ENCODE results near the gene PCMTD2.

The PCMTD2 gene

DNA sequence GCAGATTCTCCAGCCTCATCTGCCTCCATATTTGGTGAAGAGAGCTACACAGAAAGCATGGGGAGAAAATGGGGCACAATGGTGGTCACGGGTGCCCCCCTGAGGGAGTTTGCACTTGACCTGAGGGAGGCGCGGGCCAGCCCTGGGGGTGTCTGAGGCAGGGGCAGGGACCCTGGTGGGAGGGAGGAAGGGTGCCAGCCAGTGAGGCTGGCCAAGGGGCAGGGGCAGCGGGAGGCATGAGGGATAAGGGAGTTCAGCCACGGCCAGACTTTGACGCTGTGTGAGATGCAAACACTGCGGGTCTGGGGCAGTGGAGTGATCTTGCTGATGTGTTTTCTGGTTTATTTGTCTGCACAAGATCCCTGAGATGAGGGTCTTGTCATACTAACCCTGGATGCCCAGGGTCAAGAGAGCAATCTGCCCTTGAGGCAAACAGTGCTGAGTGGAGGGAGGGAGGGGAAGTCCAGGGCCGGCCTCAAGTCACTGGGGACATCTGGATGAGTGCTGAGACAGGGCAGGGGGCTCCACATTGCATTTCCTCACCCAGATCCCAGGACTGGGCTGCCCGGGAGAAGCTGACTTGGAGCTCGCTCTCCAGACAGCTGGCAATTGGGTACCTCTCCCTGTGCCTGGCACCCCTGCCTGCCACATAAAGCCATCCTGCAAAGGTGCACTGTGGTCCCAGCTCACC is 8.8 kb upstream of the PCMTD2 start:
- TF ChIP-seq ZFX (IDR thresholded peaks at IDR 0.05; ENCODE audit: borderline replicate concordance), result no peak
- TF ChIP-seq, protein P1, sequence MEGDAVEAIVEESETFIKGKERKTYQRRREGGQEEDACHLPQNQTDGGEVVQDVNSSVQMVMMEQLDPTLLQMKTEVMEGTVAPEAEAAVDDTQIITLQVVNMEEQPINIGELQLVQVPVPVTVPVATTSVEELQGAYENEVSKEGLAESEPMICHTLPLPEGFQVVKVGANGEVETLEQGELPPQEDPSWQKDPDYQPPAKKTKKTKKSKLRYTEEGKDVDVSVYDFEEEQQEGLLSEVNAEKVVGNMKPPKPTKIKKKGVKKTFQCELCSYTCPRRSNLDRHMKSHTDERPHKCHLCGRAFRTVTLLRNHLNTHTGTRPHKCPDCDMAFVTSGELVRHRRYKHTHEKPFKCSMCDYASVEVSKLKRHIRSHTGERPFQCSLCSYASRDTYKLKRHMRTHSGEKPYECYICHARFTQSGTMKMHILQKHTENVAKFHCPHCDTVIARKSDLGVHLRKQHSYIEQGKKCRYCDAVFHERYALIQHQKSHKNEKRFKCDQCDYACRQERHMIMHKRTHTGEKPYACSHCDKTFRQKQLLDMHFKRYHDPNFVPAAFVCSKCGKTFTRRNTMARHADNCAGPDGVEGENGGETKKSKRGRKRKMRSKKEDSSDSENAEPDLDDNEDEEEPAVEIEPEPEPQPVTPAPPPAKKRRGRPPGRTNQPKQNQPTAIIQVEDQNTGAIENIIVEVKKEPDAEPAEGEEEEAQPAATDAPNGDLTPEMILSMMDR (IDR thresholded peaks at IDR 0.05), result no peak
- H3K27ac ChIP-seq, result no peak overlapping the region

DNA sequence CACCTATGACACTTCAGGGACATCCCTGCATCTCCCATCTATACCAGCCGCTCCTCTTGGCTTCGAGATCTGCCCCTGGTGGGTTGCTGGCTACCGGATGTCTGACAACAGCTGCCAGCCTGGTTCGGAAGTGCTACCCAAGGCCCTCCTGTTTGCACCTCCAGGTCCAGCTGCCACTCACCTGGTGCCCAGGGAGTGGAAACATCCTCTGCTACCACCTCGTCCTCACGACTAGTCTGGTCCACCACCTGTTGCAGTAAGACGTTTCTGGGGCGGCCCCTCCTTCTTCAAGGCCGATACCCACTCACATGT is 8.3 kb upstream of the PCMTD2 start:
- no peak overlapping the region for H3K27ac ChIP-seq
- TF ChIP-seq, protein P1 (IDR thresholded peaks at IDR 0.05), result no peak
- TF ChIP-seq ZFX (IDR thresholded peaks at IDR 0.05; ENCODE audit: borderline replicate concordance), result no peak

DNA sequence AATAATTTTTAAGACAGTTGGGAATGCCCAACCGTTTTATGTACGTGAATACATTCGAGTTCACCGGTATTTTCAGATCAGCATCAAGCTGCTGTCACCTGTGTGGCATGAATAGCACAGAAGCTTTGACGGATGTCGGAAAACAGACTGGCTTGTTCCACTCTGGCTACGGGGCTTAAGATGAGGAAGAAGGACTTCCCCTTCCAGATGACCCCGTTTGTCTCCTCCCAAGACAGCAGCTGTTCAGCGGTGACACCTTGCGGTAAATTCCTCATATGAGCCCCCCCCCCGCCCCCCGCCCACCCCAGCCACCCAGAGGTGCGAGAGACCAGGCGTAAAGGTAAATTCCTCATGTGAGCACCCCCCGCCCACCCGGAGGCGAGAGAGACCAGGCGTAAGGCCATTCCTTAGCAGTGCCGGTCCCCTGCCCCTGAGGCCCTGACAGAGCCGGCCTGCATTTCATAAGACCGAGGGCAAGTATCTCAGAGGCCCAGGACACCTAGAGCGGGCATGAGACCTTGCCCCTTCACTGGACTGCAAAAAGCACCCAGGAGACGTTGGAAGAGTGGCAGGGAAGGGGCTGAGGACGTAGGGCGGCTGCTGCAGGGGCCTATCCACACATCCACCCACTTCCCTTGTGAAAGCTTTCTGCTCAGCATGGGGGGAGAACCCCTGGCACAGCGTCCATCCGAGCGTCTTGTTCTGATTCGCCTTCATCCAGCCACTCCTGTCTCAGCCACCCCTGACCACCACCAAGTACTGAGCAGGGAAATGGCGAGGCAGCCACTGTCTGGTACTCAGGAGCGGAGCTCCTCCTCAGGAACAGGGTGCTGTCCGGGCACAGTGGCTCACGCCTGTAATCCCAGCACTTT is 7.3 kb upstream of the PCMTD2 start:
- no peak overlapping the region for H3K27ac ChIP-seq
- TF ChIP-seq, protein P1 (IDR thresholded peaks at IDR 0.05), result no peak
- TF ChIP-seq ZFX (IDR thresholded peaks at IDR 0.05; ENCODE audit: borderline replicate concordance), result no peak

DNA sequence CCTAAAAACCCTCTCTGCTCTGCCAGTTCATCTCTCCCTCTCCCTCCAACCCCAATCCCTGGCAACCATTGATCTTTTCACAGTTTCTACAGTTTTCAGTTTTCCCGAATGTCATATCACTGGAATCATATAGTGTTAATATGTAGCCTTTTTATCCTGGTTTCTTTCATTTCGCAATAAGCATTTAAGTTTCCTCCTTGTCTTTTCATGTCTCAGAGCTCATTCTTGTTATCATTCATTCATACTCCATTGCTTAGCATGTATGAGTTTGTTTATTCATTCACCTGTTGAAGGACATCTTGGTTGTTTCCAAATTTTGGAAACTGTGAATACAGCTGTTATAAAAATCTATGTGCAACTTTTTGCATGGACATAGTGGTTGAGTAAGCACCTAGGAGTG is 5.5 kb upstream of the PCMTD2 start:
- H3K27ac ChIP-seq, result no peak overlapping the region
- TF ChIP-seq ZFX (IDR thresholded peaks at IDR 0.05; ENCODE audit: borderline replicate concordance), result no peak
- TF ChIP-seq, protein P1 (IDR thresholded peaks at IDR 0.05), result no peak

DNA sequence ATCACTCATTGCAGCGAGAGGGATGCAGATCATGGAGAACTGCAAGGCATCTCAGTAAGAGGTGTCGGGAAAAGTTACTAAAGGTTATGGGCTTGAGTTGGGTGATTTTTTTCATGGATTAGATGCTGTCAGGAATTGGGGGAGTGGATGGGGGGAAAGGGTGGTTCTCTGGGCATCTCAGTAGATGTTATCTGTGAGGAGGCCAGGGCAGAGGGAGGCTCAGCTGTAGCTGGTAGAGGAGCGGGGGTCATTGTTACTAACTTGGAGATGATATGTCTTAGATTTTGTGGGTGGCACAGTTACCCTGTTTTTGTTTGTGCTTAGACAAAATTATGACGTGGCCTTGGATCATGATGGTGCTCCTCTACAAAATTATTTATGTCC is 2.6 kb upstream of the PCMTD2 start:
- H3K27ac ChIP-seq, result no peak overlapping the region
- no peak for TF ChIP-seq ZFX (IDR thresholded peaks at IDR 0.05; ENCODE audit: borderline replicate concordance)
- TF ChIP-seq, protein P1 (IDR thresholded peaks at IDR 0.05), result no peak

DNA sequence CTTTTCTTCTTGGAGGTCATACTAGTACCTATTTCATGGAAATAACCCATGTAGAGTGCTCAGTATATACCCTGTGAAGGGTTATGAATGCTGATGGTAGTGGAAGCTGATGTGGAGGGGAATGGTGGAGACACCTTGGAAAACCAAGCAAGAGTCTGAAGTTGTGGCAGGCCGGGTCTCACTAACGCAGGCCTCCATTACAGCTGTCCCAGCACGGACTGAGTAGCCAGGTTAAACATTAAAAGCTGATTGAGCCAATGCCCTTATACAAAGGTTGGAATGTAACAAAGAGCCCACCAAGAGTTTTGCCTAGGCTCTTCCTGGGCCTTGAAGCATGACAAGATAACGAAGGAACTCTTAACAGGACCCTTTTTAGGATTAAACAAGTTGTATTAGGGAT is 2.1 kb upstream of the PCMTD2 start:
- H3K27ac ChIP-seq, result no peak overlapping the region
- TF ChIP-seq, protein P1 (IDR thresholded peaks at IDR 0.05), result no peak
- no peak for TF ChIP-seq ZFX (IDR thresholded peaks at IDR 0.05; ENCODE audit: borderline replicate concordance)

DNA sequence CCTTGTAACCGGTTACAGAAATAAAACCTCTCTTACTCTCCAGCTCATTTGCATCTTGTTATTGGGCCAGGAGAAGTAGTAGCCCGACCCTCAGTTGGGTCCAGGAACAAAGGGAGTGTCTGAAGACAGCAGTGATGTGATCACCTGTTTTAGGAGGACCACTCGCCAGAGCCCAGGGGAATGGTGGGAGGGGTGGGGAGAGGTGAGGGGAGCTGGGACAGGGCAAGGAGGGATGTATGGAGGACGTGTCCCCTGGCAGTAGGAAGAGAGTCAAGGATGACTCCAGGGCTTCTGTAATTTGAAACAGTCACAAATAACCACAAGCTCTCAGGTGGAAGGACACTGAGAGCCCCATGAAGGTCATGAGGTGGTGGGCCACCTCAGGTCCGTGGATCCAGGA is 1.4 kb upstream of the PCMTD2 start:
- no peak for TF ChIP-seq ZFX (IDR thresholded peaks at IDR 0.05; ENCODE audit: borderline replicate concordance)
- TF ChIP-seq, protein P1 (IDR thresholded peaks at IDR 0.05), result no peak
- no peak overlapping the region for H3K27ac ChIP-seq
